ENCODE results near the gene ABI2.

The ABI2 gene

GRCh38 chr2:203399031-203399430 is 70.8 kb downstream of the ABI2 start:
- Histone ChIP-seq H3K36me3 (ENCODE audit: control insufficient read depth in 2 of 2, insufficient read depth in 1 of 2, low read length in 2 of 2) (peaks cover 25 to 49% of the 10 kb centered on the region in 2 experiments), H3K4me1 (ENCODE audit: control insufficient read depth, insufficient read depth, low read length) (no peaks in the 10 kb centered on the region), H3K4me3 (ENCODE audit: low read depth, low read length) (no peak overlapping the region), H3K27ac (ENCODE audit: extremely low read depth, low read depth, low read length) (no peak overlapping the region), H3K9me3 (ENCODE audit: control insufficient read depth, insufficient read depth, low read depth, low read length) (no peaks in the 10 kb centered on the region)
- ChIA-PET POLR2A (no interaction called here), CTCF (interaction anchor here (0.6 to 0.7 kb wide), 2 partner anchors 157 to 415 kb away, joined by 3 read pairs; no protein-coding TSS in a partner anchor)
- TF ChIP-seq ZEB2 (tag by site-specific recombination; IDR thresholded peaks at IDR 0.05) (no peak), TCF7L2 (IDR thresholded peaks at IDR 0.05; ENCODE audit: borderline replicate concordance, low read depth, low read length) (no peak), ZNF521 (tag by site-specific recombination; IDR thresholded peaks at IDR 0.05) (no peak), ZNF221 (tag by site-specific recombination; IDR thresholded peaks at IDR 0.05; ENCODE audit: borderline replicate concordance) (no peak), GLI4 (tag by site-specific recombination; IDR thresholded peaks at IDR 0.05) (no peak), HOXC10 (CRISPR knock-in tag; IDR thresholded peaks at IDR 0.05) (no peak), PRDM6 (tag by site-specific recombination; IDR thresholded peaks at IDR 0.05) (no peak), SP2 (tag by site-specific recombination; IDR thresholded peaks at IDR 0.05) (no peak), SALL2 (tag by site-specific recombination; IDR thresholded peaks at IDR 0.05; ENCODE audit: borderline replicate concordance) (no peak), ZNF701 (tag by site-specific recombination; IDR thresholded peaks at IDR 0.05) (no peak), ZNF658 (tag by site-specific recombination; IDR thresholded peaks at IDR 0.05) (no peak), SP7 (tag by site-specific recombination; IDR thresholded peaks at IDR 0.05) (no peak), ZBTB44 (tag by site-specific recombination; IDR thresholded peaks at IDR 0.05) (no peak), ZNF184 (tag by site-specific recombination; IDR thresholded peaks at IDR 0.05) (no peak), ZNF423 (tag by site-specific recombination; IDR thresholded peaks at IDR 0.05) (no peak)

GRCh38 chr2:203400805-203401585 is 72.8 kb downstream of the ABI2 start:
- Histone ChIP-seq H3K9me3 (ENCODE audit: control insufficient read depth, insufficient read depth, low read depth, low read length) (no peaks in the 10 kb centered on the region), H3K36me3 (ENCODE audit: control insufficient read depth in 2 of 2, insufficient read depth in 1 of 2, low read length in 2 of 2) (peaks cover 17 to 43% of the 10 kb centered on the region in 2 experiments), H3K27ac (ENCODE audit: extremely low read depth, low read depth, low read length) (no peak overlapping the region), H3K4me3 (ENCODE audit: low read depth, low read length) (no peak overlapping the region), H3K4me1 (ENCODE audit: control insufficient read depth, insufficient read depth, low read length) (no peaks in the 10 kb centered on the region)
- ChIA-PET CTCF (no interaction called here), POLR2A (no interaction called here)
- TF ChIP-seq PRDM1 (tag by site-specific recombination; IDR thresholded peaks at IDR 0.05), result peak; percentile 97
- TF ChIP-seq CTCF (tag by site-specific recombination; IDR thresholded peaks at IDR 0.05), result no peak

- H3K4me3 ChIP-seq (ENCODE audit: low read depth, low read length), result no peak overlapping the region
- H3K9me3 ChIP-seq (ENCODE audit: control insufficient read depth, insufficient read depth, low read depth, low read length), result no peaks in the 10 kb centered on the region
- ChIA-PET CTCF (no interaction called here), POLR2A (no interaction called here)
- no peaks in the 10 kb centered on the region for H3K4me1 ChIP-seq (ENCODE audit: control insufficient read depth, insufficient read depth, low read length)
- H3K27ac ChIP-seq (ENCODE audit: extremely low read depth, low read depth, low read length), result no peak overlapping the region
- peaks cover 16 to 55% of the 10 kb centered on the region in 2 experiments for H3K36me3 ChIP-seq (ENCODE audit: control insufficient read depth in 2 of 2, insufficient read depth in 1 of 2, low read length in 2 of 2)
- TF ChIP-seq KLF17 (tag by site-specific recombination; IDR thresholded peaks at IDR 0.05) (no peak), ZFHX2 (tag by site-specific recombination; conservative IDR thresholded peaks at IDR 0.05) (no peak), ZNF530 (tag by site-specific recombination; IDR thresholded peaks at IDR 0.05; ENCODE audit: low read depth) (no peak), ZNF18 (tag by site-specific recombination; IDR thresholded peaks at IDR 0.05) (no peak), ZNF555 (tag by site-specific recombination; conservative IDR thresholded peaks at IDR 0.05) (no peak), ZNF645 (tag by site-specific recombination; IDR thresholded peaks at IDR 0.05) (no peak)
These were observed 76.8 kb downstream of the ABI2 start for GRCh38 chr2:203404996-203405395.
